K562 (cell line): ENCODE data around the gene TMEM239. TPM values are rescaled to one million over a fixed set of nuclear protein-coding genes. Genes with fewer than 3 reads are reported as not detected.

Experiments
- ATAC-seq: fragments of 200-7000 bp; cut with Tn5 transposase; 3 replicates; pipeline ENCODE4 v1.9.1; 2020; ENCODE audit warnings: moderate library complexity
- BruUV-seq: library from RNA; stranded (reverse); fragments of 400-500 nt; replicated peaks from 2 replicates; lab custom pipeline; 2021; lab: Mats Ljungman, UMichigan
- CTCF ChIA-PET: fragments of 300-600 bp; formaldehyde crosslinking; extraction: SDS; loops from one replicate; lab custom pipeline; 2021; ENCODE audit warnings: low intra/inter-chr PET ratio; lab: Yijun Ruan, JAX
- POLR2A ChIA-PET: fragments of 300-600, 350-650 bp; sonication (Branson Sonifier 250); formaldehyde crosslinking; extraction: SDS; loops from one replicate; lab custom pipeline; 2021; ENCODE audit warnings: antibody characterized with exemption, inconsistent platforms; lab: Yijun Ruan, JAX
- DNase-seq, 4 experiments: peaks; one replicate each; pipeline versions ENCODE4 v3.0.0 to v3.0.0-alpha.2; 2011 to 2018; ENCODE audit warnings: low spot score in 3 of 4, mixed read lengths in 3 of 4; ENCODE audit errors: extremely low read depth in 1 of 4
- FAIRE-seq: peaks from 2 replicates; lab custom pipeline; 2011; peaks lifted over from hg19 to GRCh38; lab: Jason Lieb, UNC
- H2AFZ ChIP-seq: 2 replicates; pipeline ENCODE4 v1.6.0; 2011; ENCODE audit warnings: low read depth, low read length, control low read depth, inconsistent platforms
- H3K27ac ChIP-seq: fragments of 200-600 bp; 3 replicates; pipeline ENCODE4 v1.8.0; 2011; ENCODE audit warnings: low read depth, mild to moderate bottlenecking, control low read depth, inconsistent platforms, low read length, moderate library complexity, mixed read lengths; ENCODE audit errors: extremely low read depth
- H3K27me3 ChIP-seq, 2 experiments: fragments of 300-600 bp in 1 of 2; 2 replicates in 1 of 2; 3 replicates in 1 of 2; pipeline versions ENCODE4 v1.6.0 to v1.8.0; 2011; ENCODE audit warnings: inconsistent platforms in 2 of 2, low read length in 2 of 2, mild to moderate bottlenecking in 1 of 2, mixed read lengths in 1 of 2, moderate library complexity in 1 of 2; ENCODE audit not compliant: control insufficient read depth in 2 of 2, insufficient read depth in 2 of 2
- H3K36me3 ChIP-seq: fragments of 300-600 bp; 3 replicates; pipeline ENCODE4 v1.8.0; 2011; ENCODE audit warnings: mild to moderate bottlenecking, low read length, inconsistent platforms; ENCODE audit not compliant: control insufficient read depth, insufficient read depth
- H3K4me1 ChIP-seq, 2 experiments: fragments of 200-600 bp in 1 of 2; replicated peaks in 1 of 2; 2 replicates in 1 of 2; 3 replicates in 1 of 2; pipeline versions ENCODE4 v1.5.1 to v1.8.0; 2011; ENCODE audit warnings: inconsistent platforms in 2 of 2, low read length in 2 of 2, mild to moderate bottlenecking in 1 of 2, mixed read lengths in 1 of 2, moderate library complexity in 1 of 2; ENCODE audit not compliant: control insufficient read depth in 2 of 2, insufficient read depth in 2 of 2
- H3K4me2 ChIP-seq: 2 replicates; pipeline ENCODE4 v1.6.1; 2011; ENCODE audit warnings: low read length, control low read depth, inconsistent platforms, mixed read lengths; ENCODE audit not compliant: insufficient read depth
- H3K4me3 ChIP-seq: fragments of 200-600 bp; sonication (generic), shearing (Covaris generic); 2 replicates; pipeline ENCODE4 v1.5.1; 2016; ENCODE audit warnings: control low read depth, inconsistent platforms
- H3K79me2 ChIP-seq: fragments of 200-600 bp; 3 replicates; pipeline ENCODE4 v1.8.0; 2011; ENCODE audit warnings: low read length, inconsistent platforms; ENCODE audit not compliant: control insufficient read depth, insufficient read depth
- H3K9ac ChIP-seq, 2 experiments: 2 replicates each; pipeline versions ENCODE4 v1.6.0 to v1.6.1; 2011; ENCODE audit warnings: low read depth in 2 of 2, low read length in 2 of 2, control low read depth in 1 of 2, inconsistent platforms in 1 of 2, mild to moderate bottlenecking in 1 of 2, mixed read lengths in 1 of 2; ENCODE audit not compliant: insufficient read depth in 1 of 2
- H3K9me1 ChIP-seq: one replicate; pipeline ENCODE4 v1.6.0; 2011; ENCODE audit warnings: inconsistent platforms, mild to moderate bottlenecking, low read length, moderate library complexity; ENCODE audit not compliant: control insufficient read depth, insufficient read depth
- H3K9me3 ChIP-seq: replicated peaks from 2 replicates; pipeline ENCODE4 v1.5.1; 2011; ENCODE audit warnings: low read depth, low read length, inconsistent platforms; ENCODE audit not compliant: control insufficient read depth, insufficient read depth
- H4K20me1 ChIP-seq: replicated peaks from 2 replicates; pipeline ENCODE4 v1.6.1; 2011; ENCODE audit warnings: low read length, inconsistent platforms, mixed read lengths; ENCODE audit not compliant: control insufficient read depth, insufficient read depth
- LARP7 ChIP-seq: fragments of 450-650 bp; IDR thresholded peaks from 2 replicates; pipeline ENCODE4 v1.6.1; 2016
- NR3C1 ChIP-seq: sonication (generic); formaldehyde crosslinking; IDR thresholded peaks from 2 replicates; pipeline ENCODE4 v1.8.1; 2022; ENCODE audit warnings: missing genetic modification reagents
- WGBS: fragments of 100-300 bp; shearing (Covaris generic); methylation state at CpG from one replicate; pipeline ENCODE4 v1.1.6; 2016; ENCODE audit warnings: low coverage, mixed read lengths; ENCODE audit not compliant: insufficient coverage; ENCODE audit errors: missing lambda C conversion rate; 5-methylcytosine and 5-hydroxymethylcytosine counted together
- in situ Hi-C: fragments of 300-500 bp; cut with MboI; formaldehyde crosslinking; loops from 4 replicates; pipeline ENCODE4 v1.15.0; 2018; ENCODE audit warnings: inconsistent platforms, mixed read lengths
- intact Hi-C: fragments of 100-400 bp; cut with micrococcal nuclease; formaldehyde crosslinking; loops from 2 replicates; pipeline ENCODE4 v1.14.2; 2022
- polyA plus RNA-seq, 8 experiments: library from polyadenylated mRNA; depleted of rRNA in 4 of 8; stranded (reverse) in 5 of 8; unstranded in 3 of 8; fragments of >200 nt; fragmentation: Nextera tagmentation in 2 of 8; fragmentation: Illumina TruSeq in 1 of 8; extraction: Ambion mirVana in 2 of 8; extraction: Trizol in 1 of 8; gene quantifications; 2 replicates each; pipeline versions ENCODE4 v1.2.1 to v1.2.3, GENCODE V29; 2011 to 2014; ENCODE audit warnings: inconsistent platforms in 1 of 8, missing spikeins in 1 of 8
- total RNA-seq, 7 experiments: library from RNA; depleted of rRNA in 6 of 7; stranded (reverse); fragments of >200 nt in 6 of 7; fragmentation: Illumina TruSeq in 2 of 7; extraction: Trizol in 2 of 7; gene quantifications; 2 replicates each; pipeline versions ENCODE4 v1.2.1 to v1.2.3, GENCODE V29; 2011 to 2021; ENCODE audit warnings: low replicate concordance in 1 of 7
- TF ChIP-seq, protein P1 (sequence below): sonication (generic); formaldehyde crosslinking; IDR thresholded peaks from 2 replicates; pipeline ENCODE4 v1.8.1; 2023; ENCODE audit warnings: mild to moderate bottlenecking, missing genetic modification reagents
- TF ChIP-seq, protein P2 (sequence below), 2 experiments: IDR thresholded peaks; 2 replicates each; pipeline ENCODE4 v1.6.1; 2012; ENCODE audit warnings: improper control_type of control experiment in 2 of 2, low read depth in 2 of 2, low read length in 2 of 2, borderline replicate concordance in 1 of 2

The TMEM239 gene
- total and polyA plus RNA-seq, 9 of the 15 experiments (the other 6 are each of a cell fraction or from before 2014, with no cell fraction given): not detected

DNA sequence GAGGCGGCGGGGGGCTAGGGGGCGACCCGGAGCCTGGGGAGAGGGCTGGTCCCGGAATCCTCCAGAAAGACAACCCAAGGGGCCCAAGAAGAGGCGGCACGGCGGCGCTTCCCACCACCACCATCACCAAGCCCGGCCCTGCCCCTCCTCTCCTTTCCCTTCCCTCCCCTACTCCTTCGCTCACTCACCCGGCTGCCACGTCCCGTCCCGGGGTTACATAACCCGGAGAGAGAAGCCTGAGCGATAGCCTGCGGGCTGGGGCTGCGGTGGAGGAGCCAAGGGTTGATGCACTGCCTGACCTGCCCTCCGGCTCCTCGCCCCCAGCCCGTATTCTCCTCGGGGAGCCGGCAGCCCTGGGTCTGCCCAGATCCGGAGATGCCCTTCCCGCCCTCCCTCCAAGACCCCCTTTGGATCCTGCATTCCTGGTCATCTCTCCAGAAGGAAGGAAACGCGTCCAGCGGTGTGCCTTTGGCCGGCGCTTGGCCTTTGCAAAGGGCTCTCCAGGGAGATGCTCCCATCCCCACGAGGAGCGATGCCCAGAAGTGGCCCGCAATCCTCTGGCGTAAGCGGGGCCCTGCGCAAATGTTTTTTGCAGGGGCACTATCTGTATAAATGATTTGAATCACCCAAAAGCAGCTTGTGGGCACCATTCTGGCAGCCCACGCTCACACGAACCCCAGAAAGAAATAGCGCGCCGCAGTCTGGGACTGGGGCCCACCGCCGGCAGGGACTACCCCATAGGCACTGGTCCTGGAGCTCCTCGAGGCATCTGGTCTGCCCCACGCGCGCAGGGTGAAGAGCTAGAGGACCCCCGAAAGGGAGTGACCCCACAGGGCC lies 11.1 kb upstream of the TMEM239 start:
- ChIA-PET CTCF (no interaction called here), POLR2A (interaction anchor here (1.0 kb wide), 1 partner anchor 10 kb away, joined by 3 read pairs; the partner anchor contains the start of gene C20orf141)
- intact Hi-C loops (no loop called here), in situ Hi-C loops (no loop called here)
- H3K27ac ChIP-seq: no peak overlapping the region
- peaks cover 4 to 31% of the 10 kb centered on the region in 2 experiments; a peak in 4 of 5 replicates for H3K4me1 ChIP-seq
- no peak overlapping the region for H2AFZ ChIP-seq
- ATAC-seq (peak; percentile 21; the same call in 1 of the 3 replicates), DNase-seq (no peak), FAIRE-seq (no peak)
- 60% methylated on average over 22 of the region's 49 CpGs for WGBS
- H3K4me3 ChIP-seq: no peak overlapping the region
- H3K9ac ChIP-seq: no peak overlapping the region
- no peaks in the 10 kb centered on the region for H3K9me3 ChIP-seq
- no TSS peak for BruUV-seq
- TF ChIP-seq, protein P1, sequence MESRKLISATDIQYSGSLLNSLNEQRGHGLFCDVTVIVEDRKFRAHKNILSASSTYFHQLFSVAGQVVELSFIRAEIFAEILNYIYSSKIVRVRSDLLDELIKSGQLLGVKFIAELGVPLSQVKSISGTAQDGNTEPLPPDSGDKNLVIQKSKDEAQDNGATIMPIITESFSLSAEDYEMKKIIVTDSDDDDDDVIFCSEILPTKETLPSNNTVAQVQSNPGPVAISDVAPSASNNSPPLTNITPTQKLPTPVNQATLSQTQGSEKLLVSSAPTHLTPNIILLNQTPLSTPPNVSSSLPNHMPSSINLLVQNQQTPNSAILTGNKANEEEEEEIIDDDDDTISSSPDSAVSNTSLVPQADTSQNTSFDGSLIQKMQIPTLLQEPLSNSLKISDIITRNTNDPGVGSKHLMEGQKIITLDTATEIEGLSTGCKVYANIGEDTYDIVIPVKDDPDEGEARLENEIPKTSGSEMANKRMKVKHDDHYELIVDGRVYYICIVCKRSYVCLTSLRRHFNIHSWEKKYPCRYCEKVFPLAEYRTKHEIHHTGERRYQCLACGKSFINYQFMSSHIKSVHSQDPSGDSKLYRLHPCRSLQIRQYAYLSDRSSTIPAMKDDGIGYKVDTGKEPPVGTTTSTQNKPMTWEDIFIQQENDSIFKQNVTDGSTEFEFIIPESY (CRISPR knock-in tag): no peak
- TF ChIP-seq NR3C1 (no peak), LARP7 (no peak)
- TF ChIP-seq, protein P2, sequence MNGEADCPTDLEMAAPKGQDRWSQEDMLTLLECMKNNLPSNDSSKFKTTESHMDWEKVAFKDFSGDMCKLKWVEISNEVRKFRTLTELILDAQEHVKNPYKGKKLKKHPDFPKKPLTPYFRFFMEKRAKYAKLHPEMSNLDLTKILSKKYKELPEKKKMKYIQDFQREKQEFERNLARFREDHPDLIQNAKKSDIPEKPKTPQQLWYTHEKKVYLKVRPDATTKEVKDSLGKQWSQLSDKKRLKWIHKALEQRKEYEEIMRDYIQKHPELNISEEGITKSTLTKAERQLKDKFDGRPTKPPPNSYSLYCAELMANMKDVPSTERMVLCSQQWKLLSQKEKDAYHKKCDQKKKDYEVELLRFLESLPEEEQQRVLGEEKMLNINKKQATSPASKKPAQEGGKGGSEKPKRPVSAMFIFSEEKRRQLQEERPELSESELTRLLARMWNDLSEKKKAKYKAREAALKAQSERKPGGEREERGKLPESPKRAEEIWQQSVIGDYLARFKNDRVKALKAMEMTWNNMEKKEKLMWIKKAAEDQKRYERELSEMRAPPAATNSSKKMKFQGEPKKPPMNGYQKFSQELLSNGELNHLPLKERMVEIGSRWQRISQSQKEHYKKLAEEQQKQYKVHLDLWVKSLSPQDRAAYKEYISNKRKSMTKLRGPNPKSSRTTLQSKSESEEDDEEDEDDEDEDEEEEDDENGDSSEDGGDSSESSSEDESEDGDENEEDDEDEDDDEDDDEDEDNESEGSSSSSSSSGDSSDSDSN (IDR thresholded peaks at IDR 0.05; ENCODE audit: borderline replicate concordance in 1 of 2, low read depth in 2 of 2, low read length in 2 of 2): 0 out of 4 replicates have a peak, but pooled peaks of 1 of the 2 experiments have one; percentile 25
- no peak overlapping the region for H3K4me2 ChIP-seq
- H3K79me2 ChIP-seq: no peaks in the 10 kb centered on the region
- H3K9me1 ChIP-seq: no peaks in the 10 kb centered on the region
- peaks cover 0 to 19% of the 10 kb centered on the region in 2 experiments; a peak in 2 of 5 replicates for H3K27me3 ChIP-seq
- H4K20me1 ChIP-seq: no peaks in the 10 kb centered on the region
- no peaks in the 10 kb centered on the region for H3K36me3 ChIP-seq
